Measurements from ENCODE around the gene EVA1C. TPM values are rescaled to one million over a fixed set of nuclear protein-coding genes. Genes with fewer than 3 reads are reported as not detected.
"Not testable (repeated sequence)": the region's sequence is repeated elsewhere in the genome, so short reads cannot be mapped to it uniquely, and the experiment has no call there.

EVA1C gene
- total and polyA plus RNA-seq, 10 of the 15 experiments (the other 5 are each of a cell fraction or from before 2014, with no cell fraction given), result 0.13 to 0.56 (median 0.34) TPM; not detected in 7

DNA sequence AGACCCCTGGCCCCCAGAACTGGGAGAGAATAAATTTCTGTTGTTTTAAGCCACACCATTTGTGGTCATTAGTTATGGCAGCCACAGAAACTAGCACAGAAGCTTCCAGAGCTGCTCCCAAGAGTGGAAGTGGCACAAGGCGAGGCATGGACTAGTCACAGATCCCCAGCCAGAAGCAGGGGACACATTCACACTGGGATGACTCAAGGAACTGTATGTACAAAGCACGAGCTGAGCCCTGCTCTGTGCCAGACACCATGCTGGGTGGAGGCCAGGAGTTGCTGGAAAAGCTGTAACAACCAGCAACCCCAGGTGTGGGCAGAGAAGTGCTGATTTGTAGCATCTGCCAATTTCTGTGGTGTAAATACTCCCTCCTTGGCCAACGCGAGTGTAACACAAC, 117.2 kb downstream of the EVA1C start:
- ChIA-PET RAD21 (ENCODE audit: unreplicated experiment) (no interaction called here), POLR2A (no interaction called here), SMC1A (ENCODE audit: uncharacterized antibody, unreplicated experiment) (no interaction called here), CTCF (no interaction called here)
- ATAC-seq (no peak), DNase-seq (ENCODE audit: low read depth, low spot score) (no peak), FAIRE-seq (no peak)
- no peak overlapping the region for H3K9ac ChIP-seq (ENCODE audit: control insufficient read depth, insufficient read depth, low read length)
- H3K9me3 ChIP-seq (replicated peaks; ENCODE audit: control insufficient read depth, insufficient read depth, low read length), result no peaks in the 10 kb centered on the region
- no peak overlapping the region for H3K4me2 ChIP-seq (ENCODE audit: control insufficient read depth, insufficient read depth)
- intact Hi-C loops (cut with micrococcal nuclease; ENCODE audit: unreplicated experiment) (no loop called here), in situ Hi-C loops (cut with MboI) (no loop called here)
- no peak overlapping the region for H3K4me3 ChIP-seq
- H3K27ac ChIP-seq (ENCODE audit: control insufficient read depth, insufficient read depth), result no peak overlapping the region
- WGBS (ENCODE audit: insufficient coverage, insufficient replicate concordance, low lambda C conversion rate, missing lambda C conversion rate), result 28% methylated on average over 4 of the region's 4 CpGs
- no peaks in the 10 kb centered on the region for H4K20me1 ChIP-seq (ENCODE audit: control insufficient read depth, insufficient read depth)
- no peak overlapping the region for H2AFZ ChIP-seq (ENCODE audit: control insufficient read depth, low read depth, low read length)
- no peaks in the 10 kb centered on the region for H3K36me3 ChIP-seq (ENCODE audit: control insufficient read depth in 2 of 2, insufficient read depth in 2 of 2, low read length in 1 of 2)
- H3K27me3 ChIP-seq (replicated peaks in 1 of 2; ENCODE audit: control insufficient read depth in 2 of 2, insufficient read depth in 2 of 2, low read length in 1 of 2), result no peaks in the 10 kb centered on the region
- no TSS peak for BruUV-seq (replicated peaks)
- H3K4me1 ChIP-seq (ENCODE audit: control insufficient read depth, insufficient read depth, low read length), result no peaks in the 10 kb centered on the region
- H3K79me2 ChIP-seq (ENCODE audit: control insufficient read depth, insufficient read depth, low read length), result no peaks in the 10 kb centered on the region
- TF ChIP-seq BHLHE40 (IDR thresholded peaks at IDR 0.05; ENCODE audit: borderline replicate concordance in 1 of 2, low read depth in 2 of 2, low read length in 1 of 2), result no peak
- TF ChIP-seq NR2C1 (IDR thresholded peaks at IDR 0.05), result no peak
- TF ChIP-seq, protein P1, sequence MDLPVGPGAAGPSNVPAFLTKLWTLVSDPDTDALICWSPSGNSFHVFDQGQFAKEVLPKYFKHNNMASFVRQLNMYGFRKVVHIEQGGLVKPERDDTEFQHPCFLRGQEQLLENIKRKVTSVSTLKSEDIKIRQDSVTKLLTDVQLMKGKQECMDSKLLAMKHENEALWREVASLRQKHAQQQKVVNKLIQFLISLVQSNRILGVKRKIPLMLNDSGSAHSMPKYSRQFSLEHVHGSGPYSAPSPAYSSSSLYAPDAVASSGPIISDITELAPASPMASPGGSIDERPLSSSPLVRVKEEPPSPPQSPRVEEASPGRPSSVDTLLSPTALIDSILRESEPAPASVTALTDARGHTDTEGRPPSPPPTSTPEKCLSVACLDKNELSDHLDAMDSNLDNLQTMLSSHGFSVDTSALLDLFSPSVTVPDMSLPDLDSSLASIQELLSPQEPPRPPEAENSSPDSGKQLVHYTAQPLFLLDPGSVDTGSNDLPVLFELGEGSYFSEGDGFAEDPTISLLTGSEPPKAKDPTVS (IDR thresholded peaks at IDR 0.05; ENCODE audit: low read depth, low read length), result no peak
- TF ChIP-seq SP1 (IDR thresholded peaks at IDR 0.05; ENCODE audit: low read depth, low read length), result no peak
- TF ChIP-seq POLR2AphosphoS5 (IDR thresholded peaks at IDR 0.05; ENCODE audit: low read length), result no peak
- no peak for TF ChIP-seq ATF7 (IDR thresholded peaks at IDR 0.05; ENCODE audit: low read depth)
- no peak for TF ChIP-seq RFX5 (IDR thresholded peaks at IDR 0.05; ENCODE audit: low read depth, low read length)
- TF ChIP-seq HDAC6 (IDR thresholded peaks at IDR 0.05; ENCODE audit: unreplicated experiment), result no peak

DNA sequence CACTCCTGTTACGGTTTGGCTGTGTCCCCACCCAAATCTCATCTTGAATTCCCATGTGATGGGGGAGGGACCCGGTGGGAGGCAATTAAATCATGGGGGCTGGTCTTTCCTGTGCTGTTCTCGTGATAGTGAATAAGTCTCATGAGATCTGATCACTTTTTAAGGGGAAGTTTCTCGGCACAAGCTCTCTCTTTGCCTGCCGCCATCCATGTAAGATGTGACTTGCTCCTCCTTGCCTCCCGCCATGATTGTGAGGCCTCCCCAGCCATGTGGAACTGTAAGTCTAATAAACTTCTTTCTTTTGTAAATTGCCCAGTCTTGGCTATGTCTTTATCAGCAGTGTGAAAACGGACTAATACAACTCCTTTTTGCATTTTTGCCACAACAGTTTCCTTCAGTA, 118.3 kb downstream of the EVA1C start:
- H2AFZ ChIP-seq (ENCODE audit: control insufficient read depth, low read depth, low read length); H3K36me3 ChIP-seq (ENCODE audit: control insufficient read depth in 2 of 2, insufficient read depth in 2 of 2, low read length in 1 of 2); H3K4me1 ChIP-seq (ENCODE audit: control insufficient read depth, insufficient read depth, low read length); H3K79me2 ChIP-seq (ENCODE audit: control insufficient read depth, insufficient read depth, low read length); BruUV-seq (replicated peaks); ATAC-seq; H3K4me3 ChIP-seq; H3K27ac ChIP-seq (ENCODE audit: control insufficient read depth, insufficient read depth); DNase-seq (ENCODE audit: low read depth, low spot score); FAIRE-seq; H3K4me2 ChIP-seq (ENCODE audit: control insufficient read depth, insufficient read depth); POLR2A ChIA-PET; CTCF ChIA-PET; H4K20me1 ChIP-seq (ENCODE audit: control insufficient read depth, insufficient read depth); H3K9ac ChIP-seq (ENCODE audit: control insufficient read depth, insufficient read depth, low read length); in situ Hi-C loops (cut with MboI); H3K9me3 ChIP-seq (replicated peaks; ENCODE audit: control insufficient read depth, insufficient read depth, low read length); RAD21 ChIA-PET (ENCODE audit: unreplicated experiment); SMC1A ChIA-PET (ENCODE audit: uncharacterized antibody, unreplicated experiment); intact Hi-C loops (cut with micrococcal nuclease; ENCODE audit: unreplicated experiment); H3K27me3 ChIP-seq (replicated peaks in 1 of 2; ENCODE audit: control insufficient read depth in 2 of 2, insufficient read depth in 2 of 2, low read length in 1 of 2): not testable (repeated sequence)
- WGBS (ENCODE audit: insufficient coverage, insufficient replicate concordance, low lambda C conversion rate, missing lambda C conversion rate), result 35% methylated on average over 7 of the region's 7 CpGs

DNA sequence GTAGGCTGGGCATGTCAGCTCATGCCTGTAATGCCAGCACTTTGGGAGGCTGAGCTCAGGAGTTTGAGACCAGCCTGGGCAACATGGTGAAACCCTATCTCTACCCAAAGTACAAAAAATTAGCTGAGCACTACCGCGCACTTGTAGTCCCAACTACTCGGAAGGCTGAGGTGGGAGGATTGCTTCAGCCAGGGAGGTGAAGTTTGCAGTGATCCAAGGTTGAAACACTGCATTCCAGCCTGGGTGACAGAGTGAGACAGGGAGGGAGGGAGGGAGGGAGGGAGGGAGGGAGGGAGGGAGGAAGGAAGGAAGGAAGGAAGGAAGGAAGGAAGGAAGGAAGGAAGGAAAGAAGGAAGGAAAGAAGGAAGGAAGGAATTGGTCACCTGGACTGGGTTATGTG, 119.1 kb downstream of the EVA1C start:
- H3K9ac ChIP-seq (ENCODE audit: control insufficient read depth, insufficient read depth, low read length); H3K36me3 ChIP-seq (ENCODE audit: control insufficient read depth in 2 of 2, insufficient read depth in 2 of 2, low read length in 1 of 2); H2AFZ ChIP-seq (ENCODE audit: control insufficient read depth, low read depth, low read length); H3K4me3 ChIP-seq; H3K27me3 ChIP-seq (replicated peaks in 1 of 2; ENCODE audit: control insufficient read depth in 2 of 2, insufficient read depth in 2 of 2, low read length in 1 of 2); H3K27ac ChIP-seq (ENCODE audit: control insufficient read depth, insufficient read depth); H3K9me3 ChIP-seq (replicated peaks; ENCODE audit: control insufficient read depth, insufficient read depth, low read length); POLR2A ChIA-PET; FAIRE-seq; H3K4me2 ChIP-seq (ENCODE audit: control insufficient read depth, insufficient read depth); SMC1A ChIA-PET (ENCODE audit: uncharacterized antibody, unreplicated experiment); BruUV-seq (replicated peaks); H4K20me1 ChIP-seq (ENCODE audit: control insufficient read depth, insufficient read depth); DNase-seq (ENCODE audit: low read depth, low spot score); in situ Hi-C loops (cut with MboI); ATAC-seq; intact Hi-C loops (cut with micrococcal nuclease; ENCODE audit: unreplicated experiment); H3K79me2 ChIP-seq (ENCODE audit: control insufficient read depth, insufficient read depth, low read length); H3K4me1 ChIP-seq (ENCODE audit: control insufficient read depth, insufficient read depth, low read length); CTCF ChIA-PET: not testable (repeated sequence)
- RAD21 ChIA-PET (ENCODE audit: unreplicated experiment), result interaction anchor here (0.6 kb wide), 1 partner anchor 69 kb away, joined by 3 read pairs; no protein-coding TSS in a partner anchor
- 93% methylated on average over 3 of the region's 3 CpGs for WGBS (ENCODE audit: insufficient coverage, insufficient replicate concordance, low lambda C conversion rate, missing lambda C conversion rate)
